HG03045 (cell line): ENCODE results near the gene ANKIB1.

Experiments
- ATAC-seq: cut with Tn5 transposase; IDR thresholded peaks from one replicate; pipeline ENCODE4 v1.9.1; 2021; ENCODE audit warnings: mild to moderate bottlenecking, moderate library complexity; ENCODE audit not compliant: unreplicated experiment

Gene ANKIB1

GRCh38 chr7:92260248-92260781, 14.5 kb downstream of the ANKIB1 start:
- no peak for ATAC-seq

GRCh38 chr7:92266415-92267241, 20.9 kb downstream of the ANKIB1 start:
- no peak for ATAC-seq

- no peak for ATAC-seq
These were observed 23.1 kb downstream of the ANKIB1 start for GRCh38 chr7:92268921-92269320.

GRCh38 chr7:92275327-92275726, 29.6 kb downstream of the ANKIB1 start:
- no peak for ATAC-seq

- ATAC-seq = peak; percentile 88
These were observed 30.7 kb downstream of the ANKIB1 start for GRCh38 chr7:92276460-92276864.

- no peak for ATAC-seq
These were observed 33.7 kb downstream of the ANKIB1 start for GRCh38 chr7:92279396-92280031.

- ATAC-seq = no peak
These were observed 35.3 kb downstream of the ANKIB1 start for GRCh38 chr7:92281031-92281430.

GRCh38 chr7:92282221-92282814, 36.5 kb downstream of the ANKIB1 start:
- no peak for ATAC-seq

GRCh38 chr7:92282930-92283329, 37.2 kb downstream of the ANKIB1 start:
- ATAC-seq = no peak

GRCh38 chr7:92289321-92289720, 43.5 kb downstream of the ANKIB1 start:
- no peak for ATAC-seq

GRCh38 chr7:92292981-92293380, 47.2 kb downstream of the ANKIB1 start:
- ATAC-seq = no peak

- ATAC-seq = no peak
These were observed 48.3 kb downstream of the ANKIB1 start for GRCh38 chr7:92293896-92294590.

GRCh38 chr7:92295391-92295790, 49.6 kb downstream of the ANKIB1 start:
- no peak for ATAC-seq

- no peak for ATAC-seq
These were observed 50.5 kb downstream of the ANKIB1 start for GRCh38 chr7:92296235-92296634.

GRCh38 chr7:92296880-92297445, 51.2 kb downstream of the ANKIB1 start:
- ATAC-seq = no peak

- no peak for ATAC-seq
These were observed 52.0 kb downstream of the ANKIB1 start for GRCh38 chr7:92297736-92298135.

- ATAC-seq = no peak
These were observed 58.0 kb downstream of the ANKIB1 start for GRCh38 chr7:92303761-92304160.

GRCh38 chr7:92304406-92304893, 58.7 kb downstream of the ANKIB1 start:
- no peak for ATAC-seq

- no peak for ATAC-seq
These were observed 60.4 kb downstream of the ANKIB1 start for GRCh38 chr7:92306153-92306552.

GRCh38 chr7:92313055-92313454, 67.3 kb downstream of the ANKIB1 start:
- ATAC-seq = no peak

GRCh38 chr7:92319243-92319642, 73.5 kb downstream of the ANKIB1 start:
- ATAC-seq = no peak
